PC-3 (cell line): Measurements from ENCODE around the gene DSN1. TPM values are rescaled to one million over a fixed set of nuclear protein-coding genes. Genes with fewer than 3 reads are reported as not detected.

Source experiments
- ATAC-seq: fragments of 200-7000 bp; cut with Tn5 transposase; 2 replicates; pipeline ENCODE4 v1.9.1; 2020; ENCODE audit warnings: mild to moderate bottlenecking, moderate library complexity
- BruUV-seq: library from RNA; stranded (reverse); fragments of 400-500 nt; replicated peaks from 2 replicates; lab custom pipeline; 2021; lab: Mats Ljungman, UMichigan
- CTCF ChIA-PET: fragments of 300-600 bp; sonication (Branson Sonifier 250); formaldehyde crosslinking; loops from one replicate; lab custom pipeline; 2022; ENCODE audit warnings: antibody characterized with exemption; lab: Charles Lee
- POLR2A ChIA-PET: fragments of 300-600 bp; sonication (Branson Sonifier 250); formaldehyde crosslinking; loops from one replicate; lab custom pipeline; 2022; ENCODE audit warnings: antibody characterized with exemption; ENCODE audit not compliant: unreplicated experiment; lab: Charles Lee
- DNase-seq: peaks from one replicate; pipeline ENCODE4 v3.0.0-alpha.2; 2015
- H2AFZ ChIP-seq: fragments of 300-600 bp; sonication (generic); 2 replicates; pipeline ENCODE4 v1.6.0; 2016; ENCODE audit warnings: antibody characterized with exemption, low read length
- H3F3A ChIP-seq: fragments of 300-600 bp; sonication (generic); one replicate; pipeline ENCODE4 v1.6.0; 2017; ENCODE audit warnings: antibody characterized with exemption, low read length, control low read depth, mild to moderate bottlenecking; ENCODE audit not compliant: unreplicated experiment
- H3K27ac ChIP-seq: fragments of 300-600 bp; sonication (generic); 2 replicates; pipeline ENCODE4 v1.5.1; 2016; ENCODE audit warnings: mild to moderate bottlenecking, low read length
- H3K27me3 ChIP-seq: fragments of 300-600 bp; sonication (generic); 2 replicates; pipeline ENCODE4 v1.6.1; 2016; ENCODE audit warnings: low read length, mixed read lengths
- H3K36me3 ChIP-seq: fragments of 300-600 bp; sonication (generic); 2 replicates; pipeline ENCODE4 v1.6.1; 2016; ENCODE audit warnings: low read depth, mixed run types, low read length, mixed read lengths
- H3K4me1 ChIP-seq: fragments of 300-600 bp; sonication (generic); 2 replicates; pipeline ENCODE4 v1.5.1; 2016; ENCODE audit warnings: low read length; ENCODE audit not compliant: insufficient read depth
- H3K4me2 ChIP-seq: fragments of 300-600 bp; sonication (generic); 2 replicates; pipeline ENCODE4 v1.6.0; 2016; ENCODE audit warnings: low read length
- H3K4me3 ChIP-seq: fragments of 300-600 bp; sonication (generic); 2 replicates; pipeline ENCODE4 v1.5.1; 2016; ENCODE audit warnings: mild to moderate bottlenecking, low read length, mixed read lengths
- H3K79me2 ChIP-seq: fragments of 300-600 bp; sonication (generic); 2 replicates; pipeline ENCODE4 v1.6.1; 2017; ENCODE audit warnings: low read length, mixed read lengths
- H3K9ac ChIP-seq: fragments of 300-600 bp; sonication (generic); 2 replicates; pipeline ENCODE4 v1.6.0; 2016; ENCODE audit warnings: mild to moderate bottlenecking, low read length
- H3K9me2 ChIP-seq: fragments of 300-600 bp; sonication (generic); replicated peaks from 2 replicates; pipeline ENCODE4 v1.6.1; 2016; ENCODE audit warnings: mixed run types, low read length, mixed read lengths
- H3K9me3 ChIP-seq: fragments of 300-600 bp; sonication (generic); 2 replicates; pipeline ENCODE4 v1.6.1; 2016; ENCODE audit warnings: low read length, mixed read lengths
- H4K20me1 ChIP-seq: fragments of 300-600 bp; sonication (generic); 2 replicates; pipeline ENCODE4 v1.6.1; 2016; ENCODE audit warnings: low read length, mixed read lengths
- CTCF ChIP-seq: fragments of 300-600 bp; sonication (generic); conservative IDR thresholded peaks from 2 replicates; pipeline ENCODE4 v1.5.1; 2017; ENCODE audit warnings: antibody characterized with exemption, low read depth, mild to moderate bottlenecking, low read length
- EZH2 ChIP-seq: fragments of 300-600 bp; sonication (generic); IDR thresholded peaks from one replicate; pipeline ENCODE4 v1.6.1; 2017; ENCODE audit warnings: antibody characterized with exemption, mild to moderate bottlenecking, low read length; ENCODE audit not compliant: unreplicated experiment
- EZH2phosphoT487 ChIP-seq: fragments of 300-600 bp; sonication (generic); IDR thresholded peaks from 2 replicates; pipeline ENCODE4 v1.6.1; 2018; ENCODE audit warnings: mild to moderate bottlenecking, antibody characterized with exemption, low read length, borderline replicate concordance
- intact Hi-C: fragments of 100-400 bp; cut with micrococcal nuclease; formaldehyde crosslinking; loops from 2 replicates; pipeline ENCODE4 v1.9.0; 2023
- total RNA-seq: library from RNA; depleted of rRNA; stranded (reverse); fragments of >200 nt; gene quantifications from 2 replicates; pipeline ENCODE4 v1.2.3, GENCODE V29; 2014

DSN1 gene
- total RNA-seq, 1 experiment from 2014 or later, result 39.8 TPM

GRCh38 chr20:36785308-36785707 is 11.7 kb upstream of the DSN1 start:
- Histone ChIP-seq H3F3A (no peaks in the 10 kb centered on the region), H3K9ac (no peak overlapping the region), H3K79me2 (no peaks in the 10 kb centered on the region), H3K4me3 (no peak overlapping the region), H4K20me1 (no peaks in the 10 kb centered on the region), H3K9me3 (no peaks in the 10 kb centered on the region), H2AFZ (no peak overlapping the region), H3K4me2 (no peak overlapping the region), H3K27me3 (no peaks in the 10 kb centered on the region), H3K36me3 (peaks cover 15% of the 10 kb centered on the region; the same call in 1 of the 2 replicates), H3K4me1 (no peaks in the 10 kb centered on the region), H3K27ac (no peak overlapping the region), H3K9me2 (no peaks in the 10 kb centered on the region)
- TF ChIP-seq CTCF (no peak), EZH2phosphoT487 (no peak), EZH2 (no peak)
- ChIA-PET CTCF (no interaction called here), POLR2A (no interaction called here)
- no TSS peak for BruUV-seq
- no peak for ATAC-seq
- DNase-seq, result no peak
- intact Hi-C loops, result no loop called here

GRCh38 chr20:36784900-36785299 is 11.3 kb upstream of the DSN1 start:
- H3F3A ChIP-seq, result no peaks in the 10 kb centered on the region
- no peak overlapping the region for H3K27ac ChIP-seq
- no peak overlapping the region for H2AFZ ChIP-seq
- no peak for TF ChIP-seq CTCF
- TF ChIP-seq EZH2, result no peak
- TF ChIP-seq EZH2phosphoT487, result no peak
- ATAC-seq (no peak), DNase-seq (no peak)
- TSS peak; percentile 1 for BruUV-seq
- POLR2A ChIA-PET, result no interaction called here
- H3K4me1 ChIP-seq, result no peaks in the 10 kb centered on the region
- no peaks in the 10 kb centered on the region for H3K79me2 ChIP-seq
- H3K9ac ChIP-seq, result no peak overlapping the region
- H3K36me3 ChIP-seq, result peaks cover 15% of the 10 kb centered on the region; the same call in 1 of the 2 replicates
- no peaks in the 10 kb centered on the region for H3K27me3 ChIP-seq
- no peak overlapping the region for H3K4me3 ChIP-seq
- H3K9me3 ChIP-seq, result no peaks in the 10 kb centered on the region
- H4K20me1 ChIP-seq, result no peaks in the 10 kb centered on the region
- H3K4me2 ChIP-seq, result no peak overlapping the region
- intact Hi-C loops, result no loop called here
- no peaks in the 10 kb centered on the region for H3K9me2 ChIP-seq
- CTCF ChIA-PET, result no interaction called here

- no peaks in the 10 kb centered on the region for H3K27me3 ChIP-seq
- H3K4me1 ChIP-seq, result no peaks in the 10 kb centered on the region
- H3K36me3 ChIP-seq, result peaks cover 15% of the 10 kb centered on the region; the same call in 1 of the 2 replicates
- no peaks in the 10 kb centered on the region for H3K9me3 ChIP-seq
- intact Hi-C loops, result no loop called here
- TF ChIP-seq EZH2, result no peak
- TF ChIP-seq EZH2phosphoT487, result no peak
- no peak for TF ChIP-seq CTCF
- BruUV-seq, result no TSS peak
- H2AFZ ChIP-seq, result no peak overlapping the region
- no peaks in the 10 kb centered on the region for H3K79me2 ChIP-seq
- no peak overlapping the region for H3K4me3 ChIP-seq
- H3F3A ChIP-seq, result no peaks in the 10 kb centered on the region
- CTCF ChIA-PET, result no interaction called here
- no peak overlapping the region for H3K9ac ChIP-seq
- ATAC-seq (no peak), DNase-seq (no peak)
- H3K9me2 ChIP-seq, result no peaks in the 10 kb centered on the region
- POLR2A ChIA-PET, result no interaction called here
- no peak overlapping the region for H3K4me2 ChIP-seq
- H3K27ac ChIP-seq, result no peak overlapping the region
- H4K20me1 ChIP-seq, result no peaks in the 10 kb centered on the region
Observed at GRCh38 chr20:36784116-36784515, 10.6 kb upstream of the DSN1 start.
